ENCODE measurements around the gene RPRD1B. TPM values are rescaled to one million over a fixed set of nuclear protein-coding genes. Genes with fewer than 3 reads are reported as not detected.

Gene RPRD1B
- total and polyA plus RNA-seq, 8 donors, result 25.7 to 50.9 (median 47.4) TPM

GRCh38 chr20:37986873-37987601 lies 46.5 kb upstream of the RPRD1B start:
- Histone ChIP-seq H3K27me3 (no peaks in the 10 kb centered on the region), H3K4me3 (no peak overlapping the region), H3K27ac (peak overlapping the region; percentile 43 to 53), H3K9me3 (no peaks in the 10 kb centered on the region), H3K36me3 (peaks cover 0 to 23% of the 10 kb centered on the region in 2 donors), H3K4me1 (peaks cover 23 to 56% of the 10 kb centered on the region in 2 donors)
- intact Hi-C loops (cut with DNase I), result no loop called here
- ATAC-seq (peak; percentile 79), DNase-seq (peak; percentile 62 to 80 (median 74))
- TF ChIP-seq CTCF (IDR thresholded peaks at IDR 0.05), result no peak

GRCh38 chr20:37987602-37988290 lies 45.8 kb upstream of the RPRD1B start:
- no peaks in the 10 kb centered on the region for H3K27me3 ChIP-seq
- peak overlapping the region; percentile 43 to 53 for H3K27ac ChIP-seq
- peaks cover 0 to 17% of the 10 kb centered on the region in 2 donors for H3K36me3 ChIP-seq
- DNase-seq (peak in 1 of 4 donors; percentile 50), ATAC-seq (no peak)
- intact Hi-C loops (cut with DNase I), result no loop called here
- TF ChIP-seq CTCF (IDR thresholded peaks at IDR 0.05), result no peak
- peaks cover 24 to 63% of the 10 kb centered on the region in 2 donors for H3K4me1 ChIP-seq
- H3K4me3 ChIP-seq, result no peak overlapping the region
- no peaks in the 10 kb centered on the region for H3K9me3 ChIP-seq

- no peak for TF ChIP-seq CTCF (IDR thresholded peaks at IDR 0.05)
- intact Hi-C loops (cut with DNase I), result no loop called here
- Histone ChIP-seq H3K9me3 (no peaks in the 10 kb centered on the region), H3K36me3 (peaks cover 0 to 11% of the 10 kb centered on the region in 2 donors), H3K4me1 (peaks cover 28 to 67% of the 10 kb centered on the region in 2 donors), H3K27ac (peak overlapping the region in 1 of 2 donors; percentile 53), H3K4me3 (no peak overlapping the region), H3K27me3 (no peaks in the 10 kb centered on the region)
- ATAC-seq (no peak), DNase-seq (no peak)
Measured at GRCh38 chr20:37988306-37988954, 45.1 kb upstream of the RPRD1B start.

- Histone ChIP-seq H3K4me1 (peaks cover 38 to 76% of the 10 kb centered on the region in 2 donors), H3K9me3 (no peaks in the 10 kb centered on the region), H3K4me3 (no peak overlapping the region), H3K36me3 (peaks cover 0 to 23% of the 10 kb centered on the region in 2 donors), H3K27ac (peak overlapping the region; percentile 41 to 75), H3K27me3 (no peaks in the 10 kb centered on the region)
- ATAC-seq (peak; percentile 25), DNase-seq (peak in 1 of 4 donors; percentile 57)
- no peak for TF ChIP-seq CTCF (IDR thresholded peaks at IDR 0.05)
- intact Hi-C loops (cut with DNase I), result loop anchor here in 1 of 2 donors (10.0 kb wide), 1 partner anchor 425 kb away; no protein-coding TSS in a partner anchor
Measured at GRCh38 chr20:37989601-37990295, 43.8 kb upstream of the RPRD1B start.

Data from left lung (tissue), 10 donors.